HCT116 (cell line): ENCODE data around the gene SFXN1. TPM values are rescaled to one million over a fixed set of nuclear protein-coding genes. Genes with fewer than 3 reads are reported as not detected.

Experiments
- ATAC-seq: fragments of 200-7000 bp; cut with Tn5 transposase; 2 replicates; pipeline ENCODE4 v1.9.1; 2020; ENCODE audit warnings: mild to moderate bottlenecking, moderate library complexity
- BruUV-seq: library from RNA; stranded (reverse); fragments of 400-500 nt; replicated peaks from 2 replicates; lab custom pipeline; 2021; lab: Mats Ljungman, UMichigan
- CTCF ChIA-PET: fragments of 300-600 bp; sonication (Branson Sonifier 250); formaldehyde crosslinking; loops from one replicate; lab custom pipeline; 2021; ENCODE audit warnings: antibody characterized with exemption; lab: Charles Lee
- POLR2A ChIA-PET: fragments of 300-600, 350-600 bp; sonication (Branson Sonifier 250); formaldehyde crosslinking; loops from one replicate; lab custom pipeline; 2021; ENCODE audit warnings: antibody characterized with exemption; lab: Charles Lee
- RAD21 ChIA-PET, 2 experiments: fragments of 300-600 bp; sonication (Branson Sonifier 250); formaldehyde crosslinking; loops; one replicate each; lab custom pipeline; 2023; ENCODE audit warnings: low total read pairs in 2 of 2; ENCODE audit not compliant: uncharacterized antibody in 2 of 2, unreplicated experiment in 2 of 2, low non-redundant PET in 1 of 2; lab: Charles Lee
- DNase-seq: peaks from one replicate; pipeline ENCODE4 v3.0.0-alpha.2; 2010; ENCODE audit warnings: low read depth, low spot score
- H2AFZ ChIP-seq: fragments of 200-600 bp; shearing (Covaris generic), sonication (generic); 2 replicates; pipeline ENCODE4 v1.6.1; 2017; ENCODE audit warnings: low read depth, mixed run types, mixed read lengths, antibody characterized with exemption, low read length; ENCODE audit not compliant: poor library complexity, severe bottlenecking
- H3K27ac ChIP-seq: 2 replicates; pipeline ENCODE4 v1.5.1; 2012; ENCODE audit warnings: low read depth, low read length
- H3K27me3 ChIP-seq: fragments of 200-600 bp; sonication (generic); 2 replicates; pipeline ENCODE4 v1.6.1; 2016; ENCODE audit warnings: mixed run types, low read length, mixed read lengths; ENCODE audit not compliant: insufficient read depth
- H3K36me3 ChIP-seq, 2 experiments: fragments of 200-500 bp in 1 of 2; fragments of 200-600 bp in 1 of 2; sonication (Bioruptor generic) in 1 of 2; sonication (generic) in 1 of 2; 2 replicates each; pipeline versions ENCODE4 v1.5.1 to v1.6.1; 2014 to 2016; ENCODE audit warnings: low read length in 2 of 2, inconsistent platforms in 1 of 2, mixed read lengths in 1 of 2, mixed run types in 1 of 2; ENCODE audit not compliant: insufficient read depth in 2 of 2, control insufficient read depth in 1 of 2
- H3K4me1 ChIP-seq, 2 experiments: fragments of 200-600 bp in 1 of 2; sonication (generic) in 1 of 2; 2 replicates each; pipeline versions ENCODE4 v1.5.1 to v1.6.1; 2012 to 2017; ENCODE audit warnings: low read length in 2 of 2, inconsistent platforms in 1 of 2, mild to moderate bottlenecking in 1 of 2, mixed read lengths in 1 of 2, mixed run types in 1 of 2, moderate library complexity in 1 of 2; ENCODE audit not compliant: insufficient read depth in 2 of 2, control insufficient read depth in 1 of 2
- H3K4me2 ChIP-seq: fragments of 200-600 bp; sonication (generic); 2 replicates; pipeline ENCODE4 v1.6.1; 2017; ENCODE audit warnings: mixed run types, low read length, mixed read lengths
- H3K4me3 ChIP-seq, 2 experiments: fragments of 200-600 bp in 1 of 2; sonication (generic) in 1 of 2; replicated peaks in 1 of 2; 2 replicates each; pipeline ENCODE4 v1.5.1; 2011 to 2016; ENCODE audit warnings: low read length in 2 of 2, control low read depth in 1 of 2, low read depth in 1 of 2, mild to moderate bottlenecking in 1 of 2, mixed read lengths in 1 of 2, mixed run types in 1 of 2
- H3K79me2 ChIP-seq: fragments of 200-600 bp; sonication (generic); 2 replicates; pipeline ENCODE4 v1.6.1; 2017; ENCODE audit warnings: mild to moderate bottlenecking, mixed run types, low read length, moderate library complexity, mixed read lengths; ENCODE audit not compliant: insufficient read depth
- H3K9ac ChIP-seq: fragments of 200-600 bp; sonication (generic); 2 replicates; pipeline ENCODE4 v1.6.1; 2016; ENCODE audit warnings: low read length, mixed read lengths
- H3K9me2 ChIP-seq: fragments of 200-600 bp; sonication (generic), shearing (Covaris generic); 2 replicates; pipeline ENCODE4 v1.6.1; 2017; ENCODE audit warnings: mixed run types, mild to moderate bottlenecking, moderate library complexity; ENCODE audit not compliant: insufficient read depth
- H3K9me3 ChIP-seq, 2 experiments: fragments of 200-500 bp in 1 of 2; fragments of 200-600 bp in 1 of 2; sonication (Bioruptor generic) in 1 of 2; sonication (generic) in 1 of 2; 2 replicates each; pipeline ENCODE4 v1.6.1; 2014 to 2017; ENCODE audit warnings: low read length in 2 of 2, mixed read lengths in 2 of 2, inconsistent platforms in 1 of 2, low read depth in 1 of 2, mild to moderate bottlenecking in 1 of 2, mixed run types in 1 of 2, moderate library complexity in 1 of 2; ENCODE audit not compliant: control insufficient read depth in 1 of 2, insufficient read depth in 1 of 2
- H4K20me1 ChIP-seq: fragments of 200-600 bp; sonication (generic), shearing (Covaris generic); 2 replicates; pipeline ENCODE4 v1.6.1; 2017; ENCODE audit warnings: mixed run types, mild to moderate bottlenecking, moderate library complexity; ENCODE audit not compliant: insufficient read depth
- CEBPB ChIP-seq: IDR thresholded peaks from 2 replicates; pipeline ENCODE4 v1.6.1; 2012; ENCODE audit warnings: low read depth
- EGR1 ChIP-seq: IDR thresholded peaks from 2 replicates; pipeline ENCODE4 v1.6.1; 2012; ENCODE audit warnings: low read depth
- EZH2 ChIP-seq: fragments of 200-600 bp; sonication (generic); IDR thresholded peaks from 2 replicates; pipeline ENCODE4 v1.6.1; 2017; ENCODE audit warnings: antibody characterized with exemption, mixed run types
- EZH2phosphoT487 ChIP-seq: fragments of 200-600 bp; IDR thresholded peaks from 2 replicates; pipeline ENCODE4 v1.6.1; 2018; ENCODE audit warnings: antibody characterized with exemption, borderline replicate concordance
- POLR2AphosphoS5 ChIP-seq: IDR thresholded peaks from 2 replicates; pipeline ENCODE4 v1.6.1; 2011; ENCODE audit warnings: mild to moderate bottlenecking, low read depth, low read length, moderate library complexity
- RAD21 ChIP-seq: IDR thresholded peaks from 2 replicates; pipeline ENCODE4 v1.6.1; 2012; ENCODE audit warnings: low read depth, mild to moderate bottlenecking
- SRF ChIP-seq: IDR thresholded peaks from 2 replicates; pipeline ENCODE4 v1.6.1; 2012; ENCODE audit warnings: low read depth
- TCF7L2 ChIP-seq: IDR thresholded peaks from 2 replicates; pipeline ENCODE4 v1.7.0; 2011; ENCODE audit warnings: borderline replicate concordance, inconsistent platforms; ENCODE audit not compliant: insufficient read depth, insufficient read length; ENCODE audit errors: extremely low read depth
- ZNF274 ChIP-seq: fragments of 200-500 bp; sonication (Bioruptor generic); IDR thresholded peaks from 2 replicates; pipeline ENCODE4 v1.6.1; 2014; ENCODE audit warnings: mild to moderate bottlenecking, low read depth, low read length, inconsistent platforms
- intact Hi-C: fragments of 100-400 bp; cut with micrococcal nuclease; formaldehyde crosslinking; loops from 2 replicates; pipeline ENCODE4 v1.10.0; 2022
- total RNA-seq: library from RNA; stranded (reverse); gene quantifications from one replicate; pipeline ENCODE4 v1.2.1, GENCODE V29; 2021; ENCODE audit not compliant: unreplicated experiment
- TF ChIP-seq, protein P1 (sequence below): IDR thresholded peaks from 2 replicates; pipeline ENCODE4 v1.6.1; 2012; ENCODE audit warnings: low read depth

Gene SFXN1
- total RNA-seq, 1 experiment from 2014 or later, result 145 TPM

DNA sequence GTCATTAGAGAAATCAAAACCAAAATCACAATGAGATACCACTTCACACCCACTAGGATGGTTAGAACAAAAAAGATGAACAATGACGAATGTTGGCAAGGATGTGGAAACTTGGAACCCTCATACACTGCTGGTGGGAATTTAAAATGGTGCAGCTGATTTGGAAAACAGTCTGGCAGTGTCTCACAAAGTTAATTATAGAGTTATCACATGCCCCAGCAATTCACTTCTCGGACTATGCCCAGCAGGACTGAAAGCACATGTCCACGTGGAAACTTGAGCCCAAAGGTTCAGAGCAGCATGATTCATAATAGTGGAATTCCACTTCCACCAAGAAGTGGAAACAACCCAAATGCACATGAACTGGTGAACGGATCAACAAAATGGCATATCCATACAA, 94.5 kb downstream of the SFXN1 start:
- DNase-seq (no peak), ATAC-seq (no peak)
- RAD21 ChIA-PET, result no interaction called here
- Histone ChIP-seq H3K4me1 (peaks cover 0 to 8% of the 10 kb centered on the region in 2 experiments; a peak in 1 of 4 replicates), H3K79me2 (no peaks in the 10 kb centered on the region), H3K27me3 (no peaks in the 10 kb centered on the region), H3K9me2 (no peaks in the 10 kb centered on the region), H3K36me3 (no peaks in the 10 kb centered on the region), H3K27ac (no peak overlapping the region), H4K20me1 (no peaks in the 10 kb centered on the region), H3K9ac (no peak overlapping the region), H3K9me3 (no peaks in the 10 kb centered on the region; a peak in 2 of 4 replicates), H2AFZ (no peak overlapping the region), H3K4me3 (no peak overlapping the region), H3K4me2 (0 out of 2 replicates have a peak overlapping the region, but pooled peaks have one; percentile 6)
- CTCF ChIA-PET, result no interaction called here
- BruUV-seq, result no TSS peak
- POLR2A ChIA-PET, result no interaction called here
- intact Hi-C loops, result no loop called here
- TF ChIP-seq EGR1 (no peak), RAD21 (no peak), CEBPB (no peak), TCF7L2 (no peak), EZH2phosphoT487 (no peak), EZH2 (no peak), SRF (no peak), ZNF274 (no peak), POLR2AphosphoS5 (no peak)
- TF ChIP-seq, protein P1, sequence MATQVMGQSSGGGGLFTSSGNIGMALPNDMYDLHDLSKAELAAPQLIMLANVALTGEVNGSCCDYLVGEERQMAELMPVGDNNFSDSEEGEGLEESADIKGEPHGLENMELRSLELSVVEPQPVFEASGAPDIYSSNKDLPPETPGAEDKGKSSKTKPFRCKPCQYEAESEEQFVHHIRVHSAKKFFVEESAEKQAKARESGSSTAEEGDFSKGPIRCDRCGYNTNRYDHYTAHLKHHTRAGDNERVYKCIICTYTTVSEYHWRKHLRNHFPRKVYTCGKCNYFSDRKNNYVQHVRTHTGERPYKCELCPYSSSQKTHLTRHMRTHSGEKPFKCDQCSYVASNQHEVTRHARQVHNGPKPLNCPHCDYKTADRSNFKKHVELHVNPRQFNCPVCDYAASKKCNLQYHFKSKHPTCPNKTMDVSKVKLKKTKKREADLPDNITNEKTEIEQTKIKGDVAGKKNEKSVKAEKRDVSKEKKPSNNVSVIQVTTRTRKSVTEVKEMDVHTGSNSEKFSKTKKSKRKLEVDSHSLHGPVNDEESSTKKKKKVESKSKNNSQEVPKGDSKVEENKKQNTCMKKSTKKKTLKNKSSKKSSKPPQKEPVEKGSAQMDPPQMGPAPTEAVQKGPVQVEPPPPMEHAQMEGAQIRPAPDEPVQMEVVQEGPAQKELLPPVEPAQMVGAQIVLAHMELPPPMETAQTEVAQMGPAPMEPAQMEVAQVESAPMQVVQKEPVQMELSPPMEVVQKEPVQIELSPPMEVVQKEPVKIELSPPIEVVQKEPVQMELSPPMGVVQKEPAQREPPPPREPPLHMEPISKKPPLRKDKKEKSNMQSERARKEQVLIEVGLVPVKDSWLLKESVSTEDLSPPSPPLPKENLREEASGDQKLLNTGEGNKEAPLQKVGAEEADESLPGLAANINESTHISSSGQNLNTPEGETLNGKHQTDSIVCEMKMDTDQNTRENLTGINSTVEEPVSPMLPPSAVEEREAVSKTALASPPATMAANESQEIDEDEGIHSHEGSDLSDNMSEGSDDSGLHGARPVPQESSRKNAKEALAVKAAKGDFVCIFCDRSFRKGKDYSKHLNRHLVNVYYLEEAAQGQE, result no peak
